SK-N-MC (cell line): ENCODE data around the gene TGFA.

Experiments used
- EZH2 ChIP-seq: fragments of 200-600 bp; sonication (generic); IDR thresholded peaks from one replicate; pipeline ENCODE4 v1.6.1; 2017; ENCODE audit warnings: antibody characterized with exemption
- POLR2AphosphoS5 ChIP-seq: IDR thresholded peaks from 2 replicates; pipeline ENCODE4 v1.6.1; 2012; ENCODE audit warnings: mild to moderate bottlenecking, low read depth, low read length, borderline replicate concordance

GRCh38 chr2:70531419-70532086, 22.1 kb downstream of the TGFA start:
- TF ChIP-seq EZH2, result no peak
- no peak for TF ChIP-seq POLR2AphosphoS5
